Epithelial cell of proximal tubule (primary cell): ENCODE results near the gene CTDSP2. TPM values are rescaled to one million over a fixed set of nuclear protein-coding genes. Genes with fewer than 3 reads are reported as not detected.
"Not testable (repeated sequence)": the region's sequence is repeated elsewhere in the genome, so short reads cannot be mapped to it uniquely, and the experiment has no call there.

Experiments
- DNase-seq: peaks from one replicate; pipeline ENCODE4 v3.0.0-alpha.2; 2011; ENCODE audit warnings: low read depth
- H3K4me3 ChIP-seq: 2 replicates; pipeline ENCODE4 v1.5.1; 2011; ENCODE audit warnings: low read depth, mild to moderate bottlenecking, low read length
- CTCF ChIP-seq: conservative IDR thresholded peaks from 2 replicates; pipeline ENCODE4 v1.5.1; 2012; ENCODE audit warnings: low read depth, mild to moderate bottlenecking, low read length
- total RNA-seq: library from RNA; depleted of rRNA; stranded (reverse); fragments of >200 nt; gene quantifications from 2 replicates; pipeline ENCODE4 v1.2.3, GENCODE V29; 2015

Gene CTDSP2
- total RNA-seq, 1 donor from 2014 or later = 53.1 TPM

GRCh38 chr12:57775563-57776246 is 70.8 kb downstream of the CTDSP2 start:
- H3K4me3 ChIP-seq = no peak overlapping the region
- TF ChIP-seq CTCF = peak; percentile 19
- no peak for DNase-seq

GRCh38 chr12:57775044-57775443 is 71.5 kb downstream of the CTDSP2 start:
- DNase-seq = no peak
- no peak for TF ChIP-seq CTCF
- H3K4me3 ChIP-seq = no peak overlapping the region

GRCh38 chr12:57774634-57775033 is 71.9 kb downstream of the CTDSP2 start:
- not testable (repeated sequence) for H3K4me3 ChIP-seq, DNase-seq

GRCh38 chr12:57772429-57773322 is 73.9 kb downstream of the CTDSP2 start, which contains the start of gene EEF1AKMT3:
Gene EEF1AKMT3, plus strand, starts transcription at chr12:57772614. Its CDS starts 111 bp downstream, at chr12:57772725.
- peak within 1 kb of the TSS; percentile 76 for H3K4me3 ChIP-seq
- no peak for DNase-seq
- no peak for TF ChIP-seq CTCF

- H3K4me3 ChIP-seq = peak within 1 kb of the TSS; percentile 76
- no peak for TF ChIP-seq CTCF
- no peak for DNase-seq
Observed at GRCh38 chr12:57771873-57772428, 74.6 kb downstream of the CTDSP2 start, which contains the start of gene METTL1. Gene METTL1, minus strand, starts transcription at chr12:57772105. Its CDS starts 22 bp downstream, at chr12:57772083.

GRCh38 chr12:57771236-57771872 is 75.2 kb downstream of the CTDSP2 start:
- no peak for DNase-seq
- no peak for TF ChIP-seq CTCF
- H3K4me3 ChIP-seq = peak overlapping the region; percentile 76

- H3K4me3 ChIP-seq = peak overlapping the region; percentile 76
- no peak for TF ChIP-seq CTCF
- no peak for DNase-seq
Observed at GRCh38 chr12:57770734-57771133, 75.8 kb downstream of the CTDSP2 start.
